ENCODE measurements around the gene TMEM138. TPM values are rescaled to one million over a fixed set of nuclear protein-coding genes. Genes with fewer than 3 reads are reported as not detected.
"Not testable (repeated sequence)": the region's sequence is repeated elsewhere in the genome, so short reads cannot be mapped to it uniquely, and the experiment has no call there.

TMEM138 gene
- total and polyA plus RNA-seq, 2 of the 4 experiments (the other 2 are of a cell fraction) = 16.8 to 53.2 TPM

DNA sequence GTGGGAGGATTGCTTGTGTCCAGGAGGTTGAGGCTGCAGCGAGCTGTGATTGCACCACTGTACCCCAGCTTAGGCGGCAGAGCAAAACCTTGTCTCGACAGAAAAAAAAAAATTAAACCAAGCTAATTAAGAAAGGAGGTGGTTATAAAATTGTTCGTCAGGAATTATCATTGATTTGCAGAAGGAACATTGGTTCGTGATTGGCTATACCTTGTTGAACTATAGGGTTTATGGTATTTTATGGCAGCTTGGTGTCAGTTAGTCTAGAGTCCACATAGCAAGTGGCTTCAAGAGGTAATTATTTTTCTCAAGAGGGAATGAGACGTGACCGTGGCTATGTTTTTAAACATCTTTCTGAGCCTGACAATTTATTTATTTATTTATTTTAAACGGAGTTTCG is 18.7 kb downstream of the TMEM138 start:
- ATAC-seq (ENCODE audit: low read depth) (no peak), DNase-seq (no peak)
- Histone ChIP-seq H3K4me3 (ENCODE audit: insufficient read depth, low read depth, low read length) (no peak overlapping the region), H3K36me3 (ENCODE audit: control insufficient read depth, insufficient read depth, low read length) (no peaks in the 10 kb centered on the region), H4K5ac (ENCODE audit: low read depth, low read length) (no peak overlapping the region), H2AK5ac (ENCODE audit: low read depth, low read length) (no peak overlapping the region), H3K27me3 (ENCODE audit: control insufficient read depth, insufficient read depth, low read length) (no peaks in the 10 kb centered on the region), H3K56ac (ENCODE audit: extremely low read depth, insufficient read depth, low read length) (no peak overlapping the region), H3K14ac (replicated peaks; ENCODE audit: low read depth, low read length) (no peak overlapping the region), H2BK5ac (ENCODE audit: low read depth, low read length, poor library complexity, severe bottlenecking) (no peak overlapping the region), H2BK120ac (ENCODE audit: low read depth, low read length) (no peak overlapping the region), H3K18ac (ENCODE audit: low read depth, low read length) (no peak overlapping the region), H4K20me1 (ENCODE audit: insufficient read depth, low read length) (no peaks in the 10 kb centered on the region; the same call in 1 of the 2 replicates), H3K27ac (ENCODE audit: insufficient read depth, low read length) (no peak overlapping the region), H3K9me3 (ENCODE audit: control insufficient read depth, insufficient read depth, low read length) (no peaks in the 10 kb centered on the region), H2BK15ac (ENCODE audit: low read depth, low read length) (no peak overlapping the region), H3K4me1 (ENCODE audit: control insufficient read depth, insufficient read depth, low read length) (peaks cover 11% of the 10 kb centered on the region), H3K4ac (ENCODE audit: low read depth, low read length) (no peak overlapping the region), H3K9ac (ENCODE audit: low read depth, low read length) (no peak overlapping the region), H3K79me1 (ENCODE audit: low read depth in 1 of 2, low read length in 2 of 2) (peaks cover 0 to 4% of the 10 kb centered on the region in 2 experiments; a peak in 2 of 4 replicates), H3K9me1 (ENCODE audit: insufficient read depth, low read length) (peaks cover 3% of the 10 kb centered on the region; the same call in 1 of the 2 replicates), H2BK20ac (ENCODE audit: low read depth, low read length) (no peak overlapping the region), H2AK9ac (replicated peaks; ENCODE audit: low read depth, low read length, poor library complexity) (no peak overlapping the region), H4K91ac (ENCODE audit: insufficient read depth, low read depth, low read length) (no peak overlapping the region), H3K4me2 (ENCODE audit: low read depth, low read length) (no peak overlapping the region), H4K8ac (ENCODE audit: low read depth in 2 of 2, low read length in 2 of 2) (no peak overlapping the region), H3K23ac (ENCODE audit: low read depth, low read length) (no peak overlapping the region), H2AFZ (replicated peaks; ENCODE audit: low read length, poor library complexity) (no peak overlapping the region)
- ChIA-PET CTCF (interaction anchor here (0.6 to 1.0 kb wide), 2 partner anchors 31 to 45 kb away, joined by 3 read pairs; no protein-coding TSS in a partner anchor), POLR2A (ENCODE audit: unreplicated experiment) (no interaction called here)
- in situ Hi-C loops (cut with MboI; ENCODE audit: low sequenced_read_pairs) (no loop called here), dilution Hi-C loops (cut with HindIII; ENCODE audit: low sequenced_read_pairs, unreplicated experiment) (no loop called here), intact Hi-C loops (cut with micrococcal nuclease) (no loop called here)
- 90% methylated on average over 2 of the region's 9 CpGs; no CpG with 5 or more reads in 1 of the 2 experiments for WGBS, 2 experiments (ENCODE audit: extremely low coverage in 2 of 2, insufficient read length in 1 of 2)
- TF ChIP-seq RFX5 (IDR thresholded peaks at IDR 0.05; ENCODE audit: low read depth, low read length) (no peak), BHLHE40 (IDR thresholded peaks at IDR 0.05; ENCODE audit: low read depth, low read length) (no peak), MAFK (IDR thresholded peaks at IDR 0.05; ENCODE audit: low read depth, low read length) (no peak)
- BruUV-seq (replicated peaks) = no TSS peak

DNA sequence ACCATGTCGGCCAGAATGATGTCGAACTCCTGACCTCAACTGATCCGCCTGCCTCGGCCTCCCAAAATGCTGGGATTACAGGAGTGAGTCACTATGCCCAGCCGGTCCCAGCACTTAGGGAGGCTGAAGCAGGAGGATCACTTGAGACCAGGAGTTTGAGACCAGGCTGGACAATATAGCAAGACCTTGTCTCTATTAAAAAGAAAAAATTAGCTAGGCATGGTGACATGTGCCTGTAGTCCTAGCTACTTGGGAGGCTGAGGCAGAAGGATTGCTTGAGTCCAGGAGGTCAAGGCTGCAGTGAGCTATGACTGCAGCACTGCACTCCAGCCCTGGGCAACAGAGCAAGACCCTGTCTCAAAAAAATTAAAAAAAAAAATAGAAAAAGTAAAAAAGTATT is 21.7 kb downstream of the TMEM138 start:
- H3K9ac ChIP-seq (ENCODE audit: low read depth, low read length); H3K79me1 ChIP-seq (ENCODE audit: low read depth in 1 of 2, low read length in 2 of 2); H3K9me3 ChIP-seq (ENCODE audit: control insufficient read depth, insufficient read depth, low read length); DNase-seq; H3K4me3 ChIP-seq (ENCODE audit: insufficient read depth, low read depth, low read length); H3K27me3 ChIP-seq (ENCODE audit: control insufficient read depth, insufficient read depth, low read length); H2BK20ac ChIP-seq (ENCODE audit: low read depth, low read length); H2AK5ac ChIP-seq (ENCODE audit: low read depth, low read length); H3K36me3 ChIP-seq (ENCODE audit: control insufficient read depth, insufficient read depth, low read length); H4K91ac ChIP-seq (ENCODE audit: insufficient read depth, low read depth, low read length); H3K4me2 ChIP-seq (ENCODE audit: low read depth, low read length); dilution Hi-C loops (cut with HindIII; ENCODE audit: low sequenced_read_pairs, unreplicated experiment); H3K27ac ChIP-seq (ENCODE audit: insufficient read depth, low read length); H3K18ac ChIP-seq (ENCODE audit: low read depth, low read length); H2BK5ac ChIP-seq (ENCODE audit: low read depth, low read length, poor library complexity, severe bottlenecking); in situ Hi-C loops (cut with MboI; ENCODE audit: low sequenced_read_pairs); H3K4me1 ChIP-seq (ENCODE audit: control insufficient read depth, insufficient read depth, low read length); H3K56ac ChIP-seq (ENCODE audit: extremely low read depth, insufficient read depth, low read length); H2AFZ ChIP-seq (replicated peaks; ENCODE audit: low read length, poor library complexity); H2BK120ac ChIP-seq (ENCODE audit: low read depth, low read length); H3K23ac ChIP-seq (ENCODE audit: low read depth, low read length); intact Hi-C loops (cut with micrococcal nuclease); H3K4ac ChIP-seq (ENCODE audit: low read depth, low read length); BruUV-seq (replicated peaks); ATAC-seq (ENCODE audit: low read depth); H2AK9ac ChIP-seq (replicated peaks; ENCODE audit: low read depth, low read length, poor library complexity); H4K5ac ChIP-seq (ENCODE audit: low read depth, low read length); H4K20me1 ChIP-seq (ENCODE audit: insufficient read depth, low read length); H4K8ac ChIP-seq (ENCODE audit: low read depth in 2 of 2, low read length in 2 of 2); H3K14ac ChIP-seq (replicated peaks; ENCODE audit: low read depth, low read length); H3K9me1 ChIP-seq (ENCODE audit: insufficient read depth, low read length); POLR2A ChIA-PET (ENCODE audit: unreplicated experiment); H2BK15ac ChIP-seq (ENCODE audit: low read depth, low read length): not testable (repeated sequence)
- 95% methylated on average over 4 of the region's 5 CpGs; no CpG with 5 or more reads in 1 of the 2 experiments for WGBS, 2 experiments (ENCODE audit: extremely low coverage in 2 of 2, insufficient read length in 1 of 2)
- CTCF ChIA-PET = interaction anchor here (5.0 kb wide), 1 partner anchor 49 kb away, joined by 72 read pairs; the partner anchor contains the start of genes DDB1 and TKFC

Data from IMR-90 (cell line).